NB4 (cell line): ENCODE measurements around the gene KCTD5.

Experiments
- DNase-seq: peaks from one replicate; pipeline ENCODE4 v3.0.0; 2010; ENCODE audit warnings: low read depth
- H3K4me3 ChIP-seq: one replicate; pipeline ENCODE4 v1.5.1; 2011; ENCODE audit warnings: mild to moderate bottlenecking, low read depth, low read length, moderate library complexity
- CTCF ChIP-seq: IDR thresholded peaks from one replicate; pipeline ENCODE4 v1.5.1; 2012; ENCODE audit warnings: low read depth, low read length
- MAX ChIP-seq: IDR thresholded peaks from 2 replicates; pipeline ENCODE4 v1.6.1; 2011; ENCODE audit warnings: low read depth, low read length
- MYC ChIP-seq: IDR thresholded peaks from 2 replicates; pipeline ENCODE4 v1.6.1; 2011; ENCODE audit warnings: low read depth, low read length
- POLR2A ChIP-seq: IDR thresholded peaks from 2 replicates; pipeline ENCODE4 v1.6.1; 2011; ENCODE audit warnings: mild to moderate bottlenecking; ENCODE audit not compliant: insufficient read length; ENCODE audit errors: extremely low read depth

The KCTD5 gene

GRCh38 chr16:2736476-2737237 is 54.3 kb downstream of the KCTD5 start:
- TF ChIP-seq POLR2A (no peak), MAX (no peak), MYC (no peak), CTCF (no peak)
- H3K4me3 ChIP-seq, result no peak overlapping the region
- DNase-seq, result no peak

- TF ChIP-seq MAX, result no peak
- TF ChIP-seq POLR2A, result no peak
- no peak overlapping the region for H3K4me3 ChIP-seq
- no peak for DNase-seq
Observed at GRCh38 chr16:2737238-2737605, 54.9 kb downstream of the KCTD5 start.

GRCh38 chr16:2737895-2738418 is 55.6 kb downstream of the KCTD5 start:
- no peak for DNase-seq
- TF ChIP-seq CTCF (no peak), POLR2A (no peak), MYC (no peak), MAX (no peak)
- no peak overlapping the region for H3K4me3 ChIP-seq

GRCh38 chr16:2738615-2739014 is 56.3 kb downstream of the KCTD5 start:
- DNase-seq, result no peak
- no peak overlapping the region for H3K4me3 ChIP-seq
- TF ChIP-seq POLR2A, result no peak
- TF ChIP-seq MYC, result no peak
- TF ChIP-seq CTCF, result no peak
- TF ChIP-seq MAX, result no peak

GRCh38 chr16:2739625-2740430 is 57.5 kb downstream of the KCTD5 start:
- DNase-seq, result no peak
- TF ChIP-seq POLR2A, result no peak
- no peak for TF ChIP-seq MYC
- H3K4me3 ChIP-seq, result no peak overlapping the region

- no peak for DNase-seq
- H3K4me3 ChIP-seq, result no peak overlapping the region
- no peak for TF ChIP-seq CTCF
- TF ChIP-seq MYC, result no peak
- TF ChIP-seq MAX, result no peak
- TF ChIP-seq POLR2A, result no peak
Observed at GRCh38 chr16:2740476-2740875, 58.2 kb downstream of the KCTD5 start.
